Measurements from ENCODE around the gene ABHD1. TPM values are rescaled to one million over a fixed set of nuclear protein-coding genes. Genes with fewer than 3 reads are reported as not detected.
"Not testable (repeated sequence)": the region's sequence is repeated elsewhere in the genome, so short reads cannot be mapped to it uniquely, and the experiment has no call there.

ABHD1 gene
- polyA plus RNA-seq, 4 donors: 1.2 to 2.1 (median 1.3) TPM

- DNase-seq (ENCODE audit: low read depth in 4 of 4, low spot score in 3 of 4): no peak
Observed at GRCh38 chr2:27162151-27163121, 38.8 kb downstream of the ABHD1 start.

DNA sequence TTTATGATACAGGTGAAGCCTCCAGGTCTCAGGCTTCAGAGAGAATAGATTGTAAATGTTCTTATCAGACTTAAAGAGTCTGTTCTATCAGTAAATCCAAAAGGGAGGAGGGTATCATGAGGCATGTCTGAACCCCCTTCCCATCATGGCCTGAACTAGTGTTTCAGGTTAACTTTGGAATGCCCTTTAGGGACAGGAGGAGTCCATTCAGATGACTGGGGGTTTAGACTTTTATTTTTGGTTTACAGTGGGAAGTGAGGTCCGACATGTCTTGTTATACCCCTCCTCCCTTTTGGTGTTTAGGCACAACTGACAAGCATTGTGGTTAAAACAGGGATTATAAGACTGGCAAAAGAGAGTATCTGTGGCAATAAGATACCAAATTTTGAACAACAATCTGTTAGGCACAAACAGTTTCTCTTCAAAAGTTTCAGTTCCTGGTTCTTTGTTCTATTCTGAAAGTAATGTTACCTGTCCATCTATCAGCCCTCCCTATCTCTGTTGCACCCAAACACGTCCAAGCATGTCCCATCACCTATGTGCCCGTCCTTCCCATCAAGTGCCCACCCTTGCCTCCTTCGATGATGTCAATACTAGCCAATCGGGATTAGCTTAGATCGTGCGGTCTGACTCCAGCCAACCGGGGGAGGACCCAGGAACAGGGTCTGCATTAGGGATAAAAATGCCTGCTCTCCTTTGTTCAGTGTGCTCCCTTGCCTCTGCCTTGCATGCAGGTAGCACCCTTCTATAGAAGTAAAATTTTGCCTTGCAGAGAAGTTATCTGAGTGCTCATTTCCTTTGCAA, 41.5 kb downstream of the ABHD1 start:
- DNase-seq (ENCODE audit: low read depth in 4 of 4, low spot score in 3 of 4): no peak

DNA sequence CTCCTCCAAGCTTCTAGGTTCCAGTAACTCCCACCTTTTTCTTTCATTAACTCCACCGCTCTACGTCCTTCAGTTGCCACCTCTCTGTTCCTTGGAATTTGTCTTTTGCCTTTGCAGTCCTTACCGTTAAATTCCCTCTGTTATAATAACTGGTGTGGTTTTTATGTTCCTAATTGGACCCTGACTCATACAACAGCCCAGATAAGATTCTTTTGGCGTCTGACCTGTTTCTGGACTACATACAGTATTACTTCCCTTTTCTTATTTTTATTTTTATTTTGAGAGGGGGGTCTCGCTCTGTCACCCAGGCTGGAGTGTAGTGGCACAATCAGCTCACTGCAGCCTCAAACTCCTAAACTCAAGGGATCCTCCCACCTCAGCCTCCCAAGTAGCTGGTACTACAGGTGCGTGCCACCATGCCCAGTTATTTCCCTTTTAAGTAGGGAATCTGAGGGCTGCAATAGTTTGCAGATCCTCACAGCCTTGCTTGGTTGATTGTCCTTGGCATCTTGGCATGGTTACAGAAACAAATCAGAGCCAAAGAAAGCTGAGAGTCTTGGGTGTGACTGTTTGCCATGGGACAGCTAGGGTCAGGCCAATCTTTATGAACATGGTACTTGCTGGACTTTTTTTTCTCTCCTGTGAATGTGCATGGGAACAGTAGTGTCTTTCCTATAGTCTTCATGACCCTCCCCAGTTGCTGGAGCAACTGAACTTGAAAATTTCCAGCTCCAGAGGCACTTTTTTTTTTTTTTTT, 47.1 kb downstream of the ABHD1 start:
- no peak for DNase-seq (ENCODE audit: low read depth in 4 of 4, low spot score in 3 of 4)

DNA sequence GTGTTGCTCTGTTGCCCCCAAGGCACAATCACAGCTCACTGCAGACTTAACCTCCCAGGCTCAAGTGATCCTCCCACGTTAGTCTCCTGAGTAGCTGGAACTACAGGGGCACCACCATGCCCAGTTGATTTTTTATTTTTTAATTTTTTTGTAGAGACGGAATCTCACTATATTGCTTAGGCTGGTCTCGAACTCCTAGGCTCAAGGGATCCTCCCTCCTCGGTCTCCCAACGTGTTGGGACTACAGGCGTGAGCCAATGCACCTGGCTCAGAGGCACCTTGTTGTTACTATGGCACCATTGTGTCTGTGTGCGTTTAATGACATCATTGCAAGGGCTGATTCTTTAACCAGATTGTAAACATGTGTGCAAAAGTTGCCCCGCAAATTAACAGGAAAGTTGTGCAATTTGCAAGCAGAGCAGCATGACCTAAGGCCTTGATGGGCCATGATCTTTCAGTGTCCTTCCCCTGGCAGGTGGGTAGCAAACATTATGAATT, 47.8 kb downstream of the ABHD1 start:
- DNase-seq (ENCODE audit: low read depth in 4 of 4, low spot score in 3 of 4): no peak

DNA sequence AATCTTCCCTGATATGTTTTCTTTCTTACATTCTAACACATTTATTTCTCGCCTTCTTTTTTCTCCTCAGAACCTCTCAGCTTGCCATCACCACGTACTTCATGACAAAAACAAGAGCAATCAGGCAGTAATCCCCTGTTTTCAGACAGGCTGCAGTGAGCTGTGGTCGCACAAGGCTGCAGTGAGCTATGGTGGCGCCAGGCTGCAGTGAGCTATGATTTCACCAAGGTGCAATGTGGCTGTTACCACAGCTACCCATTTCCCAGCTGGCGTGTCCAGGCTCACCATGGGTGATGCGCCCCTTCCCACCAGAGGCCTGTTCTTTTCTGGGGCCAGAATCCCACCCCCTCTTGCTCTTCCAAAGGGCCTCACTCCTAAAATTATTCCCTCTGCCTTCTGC, 51.0 kb downstream of the ABHD1 start:
- DNase-seq (ENCODE audit: low read depth in 4 of 4, low spot score in 3 of 4): no peak

DNA sequence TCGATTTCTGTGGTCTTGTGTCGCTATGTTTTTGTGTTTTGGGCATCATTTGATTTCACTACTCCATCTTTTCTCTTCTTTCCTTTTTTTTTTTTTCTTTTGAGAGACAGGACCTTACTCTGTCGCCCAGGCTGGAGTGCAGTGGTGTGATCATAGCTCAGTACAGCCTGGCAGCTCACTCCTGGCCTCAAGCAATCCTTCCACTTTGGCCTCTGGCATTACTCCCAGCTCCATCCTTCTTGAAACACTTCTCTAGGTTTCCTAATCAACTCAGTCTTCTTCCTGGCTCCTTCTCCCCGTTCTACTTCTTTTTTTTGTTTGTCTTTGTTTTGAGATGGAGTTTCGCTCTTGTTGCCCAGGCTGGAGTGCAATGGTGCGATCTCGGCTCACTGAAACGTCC, 51.7 kb downstream of the ABHD1 start:
- no peak for DNase-seq (ENCODE audit: low read depth in 4 of 4, low spot score in 3 of 4)

GRCh38 chr2:27175781-27176180, 52.2 kb downstream of the ABHD1 start:
- not testable (repeated sequence) for DNase-seq (ENCODE audit: low read depth in 4 of 4, low spot score in 3 of 4)

GRCh38 chr2:27177441-27178351, 54.1 kb downstream of the ABHD1 start:
- no peak for DNase-seq (ENCODE audit: low read depth in 4 of 4, low spot score in 3 of 4)

- no peak for DNase-seq (ENCODE audit: low read depth in 4 of 4, low spot score in 3 of 4)
Observed at GRCh38 chr2:27178469-27178868, 54.9 kb downstream of the ABHD1 start.

- DNase-seq (ENCODE audit: low read depth in 4 of 4, low spot score in 3 of 4): no peak
Observed at GRCh38 chr2:27179344-27180000, 55.9 kb downstream of the ABHD1 start.

Other genes starting within 250 kb of the ABHD1 start
- 10 to 100 TPM; 13.8 to 16.8 (median 14.4) TPM for gene MAPRE3, start 153.2 kb upstream of the ABHD1 start, polyA plus RNA-seq (ENCODE audit: insufficient read length in 4 of 4)
- 10 to 100 TPM; 56.9 to 71.4 (median 62.4) TPM for gene TMEM214, start 90.8 kb upstream of the ABHD1 start, polyA plus RNA-seq (ENCODE audit: insufficient read length in 4 of 4)
- gene AGBL5, start 72.1 kb upstream of the ABHD1 start, polyA plus RNA-seq (ENCODE audit: insufficient read length in 4 of 4): 10 to 100 TPM; 62.1 to 65.4 (median 63.9) TPM
- gene OST4, start 52.2 kb upstream of the ABHD1 start, polyA plus RNA-seq (ENCODE audit: insufficient read length in 4 of 4): 100 to 1,000 TPM; 242 to 277 (median 260) TPM
- 100 to 1,000 TPM in 1 of 4 donors, 10 to 100 TPM in 3; 61.5 to 121 (median 86.3) TPM for gene EMILIN1, start 45.2 kb upstream of the ABHD1 start, polyA plus RNA-seq (ENCODE audit: insufficient read length in 4 of 4)
- 10 to 100 TPM; 43.9 to 59.9 (median 51.2) TPM for gene KHK, start 37.0 kb upstream of the ABHD1 start, polyA plus RNA-seq (ENCODE audit: insufficient read length in 4 of 4)
- gene CGREF1, start 4.7 kb upstream of the ABHD1 start, polyA plus RNA-seq (ENCODE audit: insufficient read length in 4 of 4): 1 to 10 TPM; 4.6 to 7.5 (median 6.1) TPM
- gene PREB, start 10.8 kb downstream of the ABHD1 start, polyA plus RNA-seq (ENCODE audit: insufficient read length in 4 of 4): 10 to 100 TPM; 46.4 to 56.9 (median 51.4) TPM
- under 1 TPM in 1 of 4 donors, not detected in 3; 0.04 TPM for gene PRR30, start 15.6 kb downstream of the ABHD1 start, polyA plus RNA-seq (ENCODE audit: insufficient read length in 4 of 4)
- under 1 TPM; 0.46 to 0.79 (median 0.59) TPM for gene TCF23, start 25.2 kb downstream of the ABHD1 start, polyA plus RNA-seq (ENCODE audit: insufficient read length in 4 of 4)
- gene ATRAID, start 88.2 kb downstream of the ABHD1 start, polyA plus RNA-seq (ENCODE audit: insufficient read length in 4 of 4): 100 to 1,000 TPM; 157 to 190 (median 171) TPM
- gene SLC5A6, start 88.5 kb downstream of the ABHD1 start, polyA plus RNA-seq (ENCODE audit: insufficient read length in 4 of 4): 10 to 100 TPM; 31.5 to 39.6 (median 37.7) TPM
- gene CAD, start 93.6 kb downstream of the ABHD1 start, polyA plus RNA-seq (ENCODE audit: insufficient read length in 4 of 4): 10 to 100 TPM; 36.0 to 47.7 (median 42.1) TPM
- gene SLC30A3, start 139.2 kb downstream of the ABHD1 start, polyA plus RNA-seq (ENCODE audit: insufficient read length in 4 of 4): 1 to 10 TPM; 5.1 to 7.8 (median 7.6) TPM
- gene DNAJC5G, start 151.6 kb downstream of the ABHD1 start, polyA plus RNA-seq (ENCODE audit: insufficient read length in 4 of 4): 1 to 10 TPM in 2 of 4 donors, under 1 TPM in 2; 0.55 to 1.1 (median 0.88) TPM
- 1 to 10 TPM; 3.5 to 6.3 (median 4.6) TPM for gene TRIM54, start 158.6 kb downstream of the ABHD1 start, polyA plus RNA-seq (ENCODE audit: insufficient read length in 4 of 4)
- 1 to 10 TPM in 2 of 4 donors, under 1 TPM in 2; 0.39 to 1.1 (median 0.80) TPM for gene UCN, start 184.6 kb downstream of the ABHD1 start, polyA plus RNA-seq (ENCODE audit: insufficient read length in 4 of 4)
- 10 to 100 TPM; 76.0 to 86.2 (median 78.0) TPM for gene MPV17, start 199.3 kb downstream of the ABHD1 start, polyA plus RNA-seq (ENCODE audit: insufficient read length in 4 of 4)
- 10 to 100 TPM; 62.8 to 77.1 (median 72.7) TPM for gene GTF3C2, start 232.9 kb downstream of the ABHD1 start, polyA plus RNA-seq (ENCODE audit: insufficient read length in 4 of 4)
- gene EIF2B4, start 246.5 kb downstream of the ABHD1 start, polyA plus RNA-seq (ENCODE audit: insufficient read length in 4 of 4): 10 to 100 TPM; 48.2 to 54.5 (median 52.9) TPM
- gene SNX17, start 246.8 kb downstream of the ABHD1 start, polyA plus RNA-seq (ENCODE audit: insufficient read length in 4 of 4): 100 to 1,000 TPM; 102 to 128 (median 108) TPM

Measured in right renal pelvis (tissue), 4 donors.